HFF-Myc (cell line): ENCODE measurements around the gene ISL2.

ENCODE experiments used
- DNase-seq: peaks from one replicate; pipeline ENCODE4 v3.0.0-alpha.2; 2011; ENCODE audit warnings: low read depth; ENCODE audit errors: extremely low read depth
- H3K4me3 ChIP-seq: replicated peaks from 2 replicates; pipeline ENCODE4 v1.5.1; 2011; ENCODE audit warnings: low read depth, mild to moderate bottlenecking, control low read depth, low read length
- TF ChIP-seq, protein P1 (sequence below): IDR thresholded peaks from 2 replicates; pipeline ENCODE4 v1.5.1; 2012; ENCODE audit warnings: mild to moderate bottlenecking, low read depth, low read length, control low read depth; ENCODE audit errors: missing control alignments

Gene ISL2

DNA sequence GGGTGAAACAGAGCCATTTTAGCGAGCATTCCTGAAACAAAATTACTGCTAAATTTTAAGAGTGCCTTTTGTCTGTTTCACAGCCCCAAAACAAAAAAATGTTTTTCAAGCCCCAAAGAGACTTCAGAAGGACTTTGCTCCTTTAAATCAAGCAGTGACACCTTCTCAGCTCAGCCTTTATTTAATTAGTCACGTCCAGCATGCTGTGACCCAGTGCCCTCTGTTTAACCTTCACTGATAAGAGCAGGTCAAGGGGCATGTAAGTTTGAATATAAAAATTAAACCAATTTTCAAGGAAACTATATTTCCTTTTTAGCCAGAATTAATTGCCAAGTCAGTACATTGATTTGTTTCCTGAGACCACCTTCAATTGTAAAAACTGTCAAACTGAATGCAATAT, 40.6 kb downstream of the ISL2 start:
- TF ChIP-seq, protein P1, sequence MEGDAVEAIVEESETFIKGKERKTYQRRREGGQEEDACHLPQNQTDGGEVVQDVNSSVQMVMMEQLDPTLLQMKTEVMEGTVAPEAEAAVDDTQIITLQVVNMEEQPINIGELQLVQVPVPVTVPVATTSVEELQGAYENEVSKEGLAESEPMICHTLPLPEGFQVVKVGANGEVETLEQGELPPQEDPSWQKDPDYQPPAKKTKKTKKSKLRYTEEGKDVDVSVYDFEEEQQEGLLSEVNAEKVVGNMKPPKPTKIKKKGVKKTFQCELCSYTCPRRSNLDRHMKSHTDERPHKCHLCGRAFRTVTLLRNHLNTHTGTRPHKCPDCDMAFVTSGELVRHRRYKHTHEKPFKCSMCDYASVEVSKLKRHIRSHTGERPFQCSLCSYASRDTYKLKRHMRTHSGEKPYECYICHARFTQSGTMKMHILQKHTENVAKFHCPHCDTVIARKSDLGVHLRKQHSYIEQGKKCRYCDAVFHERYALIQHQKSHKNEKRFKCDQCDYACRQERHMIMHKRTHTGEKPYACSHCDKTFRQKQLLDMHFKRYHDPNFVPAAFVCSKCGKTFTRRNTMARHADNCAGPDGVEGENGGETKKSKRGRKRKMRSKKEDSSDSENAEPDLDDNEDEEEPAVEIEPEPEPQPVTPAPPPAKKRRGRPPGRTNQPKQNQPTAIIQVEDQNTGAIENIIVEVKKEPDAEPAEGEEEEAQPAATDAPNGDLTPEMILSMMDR = no peak
- no peak for DNase-seq
- H3K4me3 ChIP-seq = no peak overlapping the region

DNA sequence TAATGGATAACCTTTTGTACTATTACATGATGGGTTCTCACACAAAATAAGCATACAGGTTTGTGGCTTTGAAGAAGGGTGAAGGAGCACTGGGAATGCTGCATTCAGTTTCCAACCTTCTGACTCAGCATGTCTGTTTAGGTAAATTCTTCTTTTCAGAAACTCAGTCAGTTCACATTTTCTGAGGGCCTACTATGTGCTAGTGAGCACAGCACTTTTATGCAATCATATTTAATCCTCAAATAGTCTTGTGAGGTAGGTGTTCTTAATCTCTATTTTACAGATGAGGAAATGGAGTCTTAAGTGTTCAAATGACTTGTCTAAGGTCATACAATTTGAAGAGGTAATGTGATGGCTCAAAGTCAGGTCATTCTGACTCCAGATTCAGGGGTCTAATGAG, 41.2 kb downstream of the ISL2 start:
- no peak for DNase-seq
- TF ChIP-seq, protein P1 = no peak
- no peak overlapping the region for H3K4me3 ChIP-seq

DNA sequence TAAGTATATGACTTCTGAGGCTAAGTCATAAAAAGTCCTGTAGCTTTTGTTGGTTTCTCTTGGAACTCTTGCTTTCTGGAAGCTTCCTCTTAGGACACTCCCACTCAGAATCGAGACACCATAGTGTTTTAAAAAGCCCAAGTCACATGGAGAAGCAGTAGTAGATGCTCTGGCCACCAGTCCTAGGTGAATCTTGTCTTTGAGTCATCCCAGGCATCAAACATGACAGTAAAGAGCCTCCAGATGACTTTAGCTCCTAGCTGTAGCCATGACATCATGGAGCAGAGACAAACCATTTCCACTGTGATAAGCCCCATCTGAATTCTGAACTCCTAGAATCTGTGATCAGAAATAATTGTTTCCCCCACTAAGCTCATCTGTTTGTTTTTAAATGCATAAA, 42.1 kb downstream of the ISL2 start:
- no peak overlapping the region for H3K4me3 ChIP-seq

DNA sequence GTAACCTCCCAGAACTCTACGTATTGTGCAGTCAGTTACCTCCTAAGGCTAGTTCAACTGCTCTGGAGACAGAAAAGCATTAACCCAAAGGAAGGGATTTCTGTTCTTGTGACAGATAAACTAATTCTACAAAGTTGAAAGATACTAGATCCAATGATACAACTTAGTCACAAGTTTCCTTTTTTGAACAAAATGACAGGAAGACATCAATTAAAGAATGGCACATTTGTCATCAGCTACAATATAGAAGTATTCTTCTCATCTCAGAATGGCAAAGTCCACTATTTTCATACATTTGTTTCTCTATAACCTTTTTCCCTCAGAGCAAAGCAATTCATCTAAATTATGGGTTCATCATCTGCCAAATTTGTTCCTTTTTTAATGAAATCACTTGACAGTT, 43.7 kb downstream of the ISL2 start:
- DNase-seq = no peak
- TF ChIP-seq, protein P1 = no peak
- H3K4me3 ChIP-seq = no peak overlapping the region

More for the DNA sequence above, 42.1 kb downstream of the ISL2 start:
- no peak for DNase-seq
- TF ChIP-seq, protein P1 = no peak

DNA sequence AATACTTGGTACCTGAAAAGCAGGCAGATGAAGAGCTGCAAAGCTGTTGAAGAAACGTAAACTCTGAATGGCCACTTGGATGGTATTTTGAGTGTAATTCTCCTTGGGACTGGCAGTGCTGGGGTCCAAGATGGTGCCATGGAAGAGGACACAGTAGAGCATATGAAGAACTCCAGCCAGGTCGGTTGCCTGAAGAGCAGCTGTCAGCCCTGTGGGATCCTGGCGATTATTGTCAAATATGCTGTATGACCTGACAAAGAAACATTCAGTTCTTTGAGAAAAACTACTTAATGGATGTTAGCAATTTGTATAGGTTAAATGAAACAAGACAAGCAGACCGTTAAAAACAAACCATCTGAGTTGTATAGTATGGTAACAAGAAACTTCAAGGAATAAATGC, 44.8 kb downstream of the ISL2 start:
- no peak for DNase-seq
- TF ChIP-seq, protein P1 = no peak
- H3K4me3 ChIP-seq = no peak overlapping the region

DNA sequence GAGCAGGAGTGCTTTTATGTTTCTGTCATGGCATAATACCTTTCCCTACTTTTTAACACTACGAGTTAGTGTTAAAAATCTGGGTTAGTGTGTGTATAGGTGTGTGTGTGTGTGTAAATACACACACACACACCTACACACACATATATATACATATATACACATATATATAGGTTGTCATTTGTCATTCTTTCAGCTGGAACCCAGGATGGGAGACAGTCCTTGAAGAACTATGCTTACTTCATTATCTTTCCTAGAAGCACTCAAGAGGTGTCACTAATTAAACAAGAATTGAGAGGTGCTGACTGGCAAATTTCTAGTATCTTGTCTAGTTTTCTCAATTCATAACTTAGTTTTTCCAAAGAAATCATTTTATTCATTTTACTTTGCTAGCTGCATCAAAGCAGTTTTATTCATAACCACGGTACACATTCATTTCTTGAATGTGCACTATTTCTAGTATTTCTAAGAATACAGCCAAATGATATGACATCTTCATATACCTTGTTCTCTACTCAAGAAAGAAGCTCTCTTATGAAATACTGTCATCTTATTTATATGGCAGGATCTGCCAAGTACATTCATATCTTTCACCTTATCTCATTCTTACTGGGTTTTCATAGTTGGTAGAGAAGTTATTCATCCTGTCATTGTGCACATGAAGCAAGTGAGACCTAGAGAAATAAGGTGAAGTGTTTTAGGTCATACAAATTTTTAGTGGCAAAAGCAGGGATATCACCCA, 46.6 kb downstream of the ISL2 start:
- TF ChIP-seq, protein P1 = no peak
- no peak overlapping the region for H3K4me3 ChIP-seq
- DNase-seq = no peak

DNA sequence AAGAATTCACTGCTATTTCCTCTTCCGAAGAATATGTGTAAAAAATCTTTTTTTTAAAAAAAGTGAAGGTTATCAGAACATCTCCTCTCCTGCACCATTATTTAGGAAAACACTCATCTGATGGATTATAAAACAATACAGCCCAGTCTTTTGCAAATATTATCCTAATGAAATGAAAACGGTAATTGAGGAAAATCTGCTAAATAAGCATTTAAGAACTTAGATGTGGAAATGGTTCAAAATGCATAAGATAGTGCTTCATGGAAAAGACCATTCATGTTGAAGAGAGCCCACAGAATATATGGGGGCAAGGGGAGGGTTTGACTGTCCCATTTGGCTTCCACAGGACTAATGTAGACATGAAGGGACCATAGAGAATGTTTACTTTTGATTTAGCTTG, 47.8 kb downstream of the ISL2 start:
- H3K4me3 ChIP-seq = no peak overlapping the region
- TF ChIP-seq, protein P1 = no peak
- DNase-seq = no peak
